Progenitor cell of endocrine pancreas (in vitro differentiated cells): Measurements from ENCODE around the gene TGFBR1. TPM values are rescaled to one million over a fixed set of nuclear protein-coding genes. Genes with fewer than 3 reads are reported as not detected.

Source experiments
- DNase-seq: peaks from one replicate; pipeline ENCODE4 v3.0.0; 2021; ENCODE audit warnings: low spot score; ENCODE audit not compliant: unreplicated experiment
- H3K27ac Mint-ChIP-seq: 2 replicates; pipeline ENCODE4 v1.8.0; 2021; ENCODE audit warnings: mild to moderate bottlenecking, moderate library complexity, mixed read lengths
- H3K27me3 Mint-ChIP-seq: 2 replicates; pipeline ENCODE4 v1.8.0; 2021; ENCODE audit warnings: mixed read lengths
- H3K36me3 Mint-ChIP-seq: 2 replicates; pipeline ENCODE4 v1.8.0; 2022; ENCODE audit warnings: mixed read lengths; ENCODE audit not compliant: insufficient read depth
- H3K4me1 Mint-ChIP-seq: 2 replicates; pipeline ENCODE4 v1.8.0; 2021; ENCODE audit warnings: low read depth, mixed read lengths
- H3K4me3 Mint-ChIP-seq: 2 replicates; pipeline ENCODE4 v1.8.0; 2021; ENCODE audit warnings: low read depth, mild to moderate bottlenecking, moderate library complexity, mixed read lengths
- H3K9me3 Mint-ChIP-seq: 2 replicates; pipeline ENCODE4 v1.8.0; 2021; ENCODE audit warnings: low read depth, mixed read lengths
- CTCF ChIP-seq: fragments of 200-600 bp; sonication (generic); IDR thresholded peaks from one replicate; pipeline ENCODE4 v1.5.0; 2021; ENCODE audit warnings: antibody characterized with exemption, mild to moderate bottlenecking; ENCODE audit not compliant: unreplicated experiment
- total RNA-seq: library from RNA; stranded (reverse); gene quantifications from 2 replicates; pipeline ENCODE4 v1.2.1, GENCODE V29; 2021

The TGFBR1 gene
- total RNA-seq, 1 donor from 2014 or later, result 93.8 TPM

- H3K27ac Mint-ChIP-seq, result no peak overlapping the region
- no peak for TF ChIP-seq CTCF
- H3K4me1 Mint-ChIP-seq, result peaks cover 2% of the 10 kb centered on the region
- no peak overlapping the region for H3K4me3 Mint-ChIP-seq
- no peaks in the 10 kb centered on the region for H3K27me3 Mint-ChIP-seq
- DNase-seq, result no peak
- no peaks in the 10 kb centered on the region for H3K9me3 Mint-ChIP-seq
- peaks cover 24% of the 10 kb centered on the region for H3K36me3 Mint-ChIP-seq
Measured at GRCh38 chr9:99141849-99142248, 36.9 kb downstream of the TGFBR1 start.

DNA sequence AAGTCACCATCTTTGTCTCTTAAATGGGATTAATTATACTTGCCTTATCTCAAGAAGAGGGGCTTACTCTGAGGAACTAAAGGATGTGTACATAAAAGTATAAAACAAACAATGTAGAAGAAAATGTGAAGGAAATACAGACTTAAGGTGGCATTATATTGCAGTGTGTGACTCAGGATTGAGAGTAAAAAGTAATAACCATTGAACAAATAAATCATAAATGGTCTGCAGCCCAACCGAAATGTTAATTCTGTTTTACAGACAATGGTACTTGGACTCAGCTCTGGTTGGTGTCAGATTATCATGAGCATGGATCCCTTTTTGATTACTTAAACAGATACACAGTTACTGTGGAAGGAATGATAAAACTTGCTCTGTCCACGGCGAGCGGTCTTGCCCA is 37.4 kb downstream of the TGFBR1 start:
- Mint-ChIP-seq H3K36me3 (peaks cover 25% of the 10 kb centered on the region), H3K4me1 (peaks cover 2% of the 10 kb centered on the region), H3K27me3 (no peaks in the 10 kb centered on the region), H3K4me3 (no peak overlapping the region), H3K27ac (no peak overlapping the region), H3K9me3 (no peaks in the 10 kb centered on the region)
- no peak for TF ChIP-seq CTCF
- no peak for DNase-seq

DNA sequence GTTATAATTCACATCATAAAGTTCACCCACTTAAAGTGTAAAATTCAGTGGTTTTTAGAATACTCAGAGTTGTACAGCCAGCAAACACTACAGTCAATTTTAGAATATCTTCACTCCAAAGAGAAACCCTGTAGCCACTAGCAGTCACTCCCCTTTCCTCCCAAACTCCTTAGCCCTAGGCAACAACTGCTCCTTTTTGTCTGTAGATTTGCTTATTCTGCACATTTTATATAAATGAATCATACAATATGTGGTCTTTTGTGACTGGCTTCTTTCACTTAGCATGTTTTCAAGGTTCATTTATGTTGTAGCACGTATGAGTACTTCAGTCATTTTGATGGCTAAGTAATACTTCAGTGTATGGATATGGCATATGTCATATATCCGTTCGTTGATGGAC is 38.7 kb downstream of the TGFBR1 start:
- no peak for DNase-seq
- Mint-ChIP-seq H3K27me3 (no peaks in the 10 kb centered on the region), H3K36me3 (peaks cover 27% of the 10 kb centered on the region), H3K27ac (no peak overlapping the region), H3K4me1 (peaks cover 2% of the 10 kb centered on the region), H3K9me3 (no peaks in the 10 kb centered on the region), H3K4me3 (no peak overlapping the region)
- TF ChIP-seq CTCF, result no peak

GRCh38 chr9:99144966-99145365 is 40.1 kb downstream of the TGFBR1 start:
- Mint-ChIP-seq H3K27me3 (no peaks in the 10 kb centered on the region), H3K36me3 (peaks cover 27% of the 10 kb centered on the region), H3K4me3 (no peak overlapping the region), H3K9me3 (no peaks in the 10 kb centered on the region), H3K4me1 (peaks cover 2% of the 10 kb centered on the region), H3K27ac (no peak overlapping the region)
- TF ChIP-seq CTCF, result no peak
- DNase-seq, result no peak

- Mint-ChIP-seq H3K9me3 (no peaks in the 10 kb centered on the region), H3K27ac (no peak overlapping the region), H3K4me3 (no peak overlapping the region), H3K4me1 (no peaks in the 10 kb centered on the region), H3K36me3 (peaks cover 27% of the 10 kb centered on the region), H3K27me3 (no peaks in the 10 kb centered on the region)
- no peak for DNase-seq
- no peak for TF ChIP-seq CTCF
Measured at GRCh38 chr9:99146574-99146973, 41.7 kb downstream of the TGFBR1 start.
